Peyer's patch (tissue), 4 donors: ENCODE measurements around the gene PBLD.

Experiments used
- POLR2A ChIP-seq, 2 donors: fragments of 450-650 bp; IDR thresholded peaks; one replicate each; pipeline ENCODE4 v1.5.1; 2017; ENCODE audit warnings: antibody characterized with exemption in 2 of 2, mild to moderate bottlenecking in 2 of 2, moderate library complexity in 2 of 2
- TF ChIP-seq, protein P1 (sequence below), 6 experiments: fragments of 450-650 bp in 4 of 6; fragments of 200-600 bp in 2 of 6; sonication (generic) in 1 of 6; IDR thresholded peaks; one replicate each; pipeline ENCODE4 v1.5.1; 2017 to 2019; ENCODE audit warnings: antibody characterized with exemption in 6 of 6, mild to moderate bottlenecking in 3 of 6, moderate library complexity in 1 of 6

DNA sequence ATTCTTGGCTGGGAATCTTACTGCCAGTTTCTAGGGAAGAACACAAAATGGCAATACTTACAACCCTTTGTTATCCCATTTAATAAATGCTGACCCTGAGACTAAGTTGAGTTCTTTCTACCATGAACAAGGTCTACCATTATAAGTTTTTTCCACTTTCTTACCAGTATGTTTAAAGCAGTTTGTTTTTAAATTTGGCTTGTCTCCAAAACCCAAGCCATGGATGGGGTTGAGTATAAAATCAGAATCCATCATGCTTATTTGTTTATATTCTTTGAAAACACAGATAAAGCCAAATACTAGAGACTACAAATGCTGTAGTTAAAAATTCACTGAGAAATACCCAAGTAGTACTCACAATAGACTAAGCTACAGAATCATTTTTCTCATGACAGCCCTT lies 42.0 kb downstream of the PBLD start:
- TF ChIP-seq, protein P1, sequence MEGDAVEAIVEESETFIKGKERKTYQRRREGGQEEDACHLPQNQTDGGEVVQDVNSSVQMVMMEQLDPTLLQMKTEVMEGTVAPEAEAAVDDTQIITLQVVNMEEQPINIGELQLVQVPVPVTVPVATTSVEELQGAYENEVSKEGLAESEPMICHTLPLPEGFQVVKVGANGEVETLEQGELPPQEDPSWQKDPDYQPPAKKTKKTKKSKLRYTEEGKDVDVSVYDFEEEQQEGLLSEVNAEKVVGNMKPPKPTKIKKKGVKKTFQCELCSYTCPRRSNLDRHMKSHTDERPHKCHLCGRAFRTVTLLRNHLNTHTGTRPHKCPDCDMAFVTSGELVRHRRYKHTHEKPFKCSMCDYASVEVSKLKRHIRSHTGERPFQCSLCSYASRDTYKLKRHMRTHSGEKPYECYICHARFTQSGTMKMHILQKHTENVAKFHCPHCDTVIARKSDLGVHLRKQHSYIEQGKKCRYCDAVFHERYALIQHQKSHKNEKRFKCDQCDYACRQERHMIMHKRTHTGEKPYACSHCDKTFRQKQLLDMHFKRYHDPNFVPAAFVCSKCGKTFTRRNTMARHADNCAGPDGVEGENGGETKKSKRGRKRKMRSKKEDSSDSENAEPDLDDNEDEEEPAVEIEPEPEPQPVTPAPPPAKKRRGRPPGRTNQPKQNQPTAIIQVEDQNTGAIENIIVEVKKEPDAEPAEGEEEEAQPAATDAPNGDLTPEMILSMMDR (IDR thresholded peaks at IDR 0.05), result no peak
- TF ChIP-seq POLR2A (IDR thresholded peaks at IDR 0.05), result no peak
